Thyroid gland (tissue), 4 donors: ENCODE measurements around the gene SLC35E1. TPM values are rescaled to one million over a fixed set of nuclear protein-coding genes. Genes with fewer than 3 reads are reported as not detected.

ENCODE experiments used
- DNase-seq, 2 donors: peaks; one replicate each; pipeline ENCODE4 v3.0.0-alpha.2; 2019
- H3K27ac ChIP-seq, 3 donors: fragments of 200-600 bp; sonication (generic); 1 replicate in 2 of 3; 2 replicates in 1 of 3; pipeline ENCODE4 v1.5.1; 2016 to 2019; ENCODE audit warnings: mild to moderate bottlenecking in 1 of 3, moderate library complexity in 1 of 3
- H3K27me3 ChIP-seq: fragments of 200-600 bp; sonication (generic); one replicate; pipeline ENCODE4 v1.5.1; 2019
- H3K36me3 ChIP-seq, 2 donors: fragments of 200-600 bp; sonication (generic); one replicate each; pipeline ENCODE4 v1.5.1; 2016 to 2019
- H3K4me1 ChIP-seq, 2 donors: fragments of 200-600 bp; sonication (generic); one replicate each; pipeline ENCODE4 v1.5.1; 2017 to 2019
- H3K4me3 ChIP-seq, 3 donors: fragments of 200-600 bp; sonication (generic); replicated peaks in 1 of 3; 1 replicate in 2 of 3; 2 replicates in 1 of 3; pipeline ENCODE4 v1.5.1; 2016; ENCODE audit warnings: mild to moderate bottlenecking in 1 of 3
- H3K9me3 ChIP-seq: fragments of 200-600 bp; sonication (generic); one replicate; pipeline ENCODE4 v1.5.1; 2017
- CTCF ChIP-seq, 6 experiments: fragments of 200-600 bp in 3 of 6; fragments of 450-650 bp in 3 of 6; sonication (generic) in 3 of 6; IDR thresholded peaks; one replicate each; pipeline ENCODE4 v1.5.1; 2016 to 2019; ENCODE audit warnings: antibody characterized with exemption in 6 of 6, mild to moderate bottlenecking in 2 of 6, inconsistent platforms in 1 of 6, moderate library complexity in 1 of 6
- POLR2A ChIP-seq, 2 donors: fragments of 450-650 bp; IDR thresholded peaks; one replicate each; pipeline ENCODE4 v1.6.1; 2017; ENCODE audit warnings: antibody characterized with exemption in 2 of 2, mild to moderate bottlenecking in 2 of 2, moderate library complexity in 1 of 2
- WGBS, 2 donors: methylation state at CpG; one replicate each; pipeline ENCODE4 v1.1.5; 2017; 5-methylcytosine and 5-hydroxymethylcytosine counted together
- intact Hi-C: fragments of 100-400 bp; cut with DNase I; formaldehyde crosslinking; loops from one replicate; pipeline ENCODE4 v1.15.1; 2023
- total RNA-seq, 4 donors: library from RNA; depleted of rRNA; stranded (reverse); fragments of >200 nt; gene quantifications; one replicate each; pipeline ENCODE4 v1.2.3, GENCODE V29; 2016

SLC35E1 gene
- total RNA-seq, 4 donors from 2014 or later = 33.3 to 49.3 (median 38.6) TPM

- no peak overlapping the region for H3K27ac ChIP-seq
- no peaks in the 10 kb centered on the region for H3K36me3 ChIP-seq
- peaks cover 38 to 76% of the 10 kb centered on the region in 2 donors for H3K4me1 ChIP-seq
- no peaks in the 10 kb centered on the region for H3K27me3 ChIP-seq
- no peaks in the 10 kb centered on the region for H3K9me3 ChIP-seq
- no peak overlapping the region for H3K4me3 ChIP-seq
- WGBS, 2 donors = 71 to 79% methylated on average over 9 of the region's 9 CpGs
- no peak for DNase-seq
- intact Hi-C loops = no loop called here
- TF ChIP-seq CTCF (IDR thresholded peaks at IDR 0.05) = no peak
- no peak for TF ChIP-seq POLR2A (IDR thresholded peaks at IDR 0.05)
These were observed 18.9 kb upstream of the SLC35E1 start for GRCh38 chr19:16590876-16591802.

GRCh38 chr19:16589917-16590316 lies 17.7 kb upstream of the SLC35E1 start:
- Histone ChIP-seq H3K27me3 (no peaks in the 10 kb centered on the region), H3K36me3 (no peaks in the 10 kb centered on the region), H3K4me3 (no peak overlapping the region), H3K4me1 (peaks cover 42 to 79% of the 10 kb centered on the region in 2 donors), H3K9me3 (no peaks in the 10 kb centered on the region), H3K27ac (no peak overlapping the region)
- intact Hi-C loops = no loop called here
- 0 to 31% methylated on average over 1 to 3 of the region's 3 CpGs for WGBS, 2 donors
- TF ChIP-seq CTCF (IDR thresholded peaks at IDR 0.05) (no peak), POLR2A (IDR thresholded peaks at IDR 0.05) (no peak)
- DNase-seq = peak; percentile 68 to 73

DNA sequence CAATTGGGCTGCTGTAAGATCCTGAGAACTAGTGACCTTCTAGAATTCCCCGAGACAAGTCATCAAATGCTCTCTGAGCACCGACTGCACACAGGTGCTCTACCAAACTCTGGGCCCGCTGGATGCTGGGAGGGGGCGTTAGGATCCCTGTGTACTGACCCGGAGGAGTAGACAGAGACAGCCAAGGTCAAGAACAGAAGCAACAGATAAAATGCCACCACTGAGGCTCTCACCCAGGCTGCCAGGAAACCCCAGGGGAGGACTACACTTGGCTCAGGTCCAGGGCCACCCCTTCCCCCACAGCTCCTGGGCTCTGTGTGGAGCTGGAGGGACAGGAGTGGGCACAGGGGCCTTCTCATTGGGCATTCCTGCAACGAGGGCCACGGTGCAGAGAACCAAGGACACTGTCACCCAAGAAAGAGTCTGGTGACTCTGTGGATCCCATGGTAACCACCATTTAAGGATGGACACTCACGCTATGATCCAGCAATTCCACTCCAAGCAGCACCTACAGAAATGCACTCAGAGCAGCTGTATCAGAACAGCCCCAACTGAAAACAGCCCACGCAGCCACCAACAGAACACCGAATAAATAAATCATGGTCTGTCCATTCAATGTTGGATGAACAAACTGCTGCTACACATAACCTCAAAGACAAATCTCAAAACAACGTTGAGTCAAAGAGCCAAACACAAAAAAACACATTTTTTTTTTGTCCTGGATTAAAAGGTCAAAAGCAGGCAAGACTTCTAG lies 16.8 kb upstream of the SLC35E1 start:
- Histone ChIP-seq H3K27me3 (no peaks in the 10 kb centered on the region), H3K9me3 (no peaks in the 10 kb centered on the region)
- intact Hi-C loops = no loop called here

GRCh38 chr19:16587833-16588823 lies 15.9 kb upstream of the SLC35E1 start:
- no peak for TF ChIP-seq CTCF (IDR thresholded peaks at IDR 0.05)
- no peak for TF ChIP-seq POLR2A (IDR thresholded peaks at IDR 0.05)
- no peak for DNase-seq

More for the DNA sequence above, 16.8 kb upstream of the SLC35E1 start:
- 48 to 59% methylated on average over 10 to 11 of the region's 11 CpGs for WGBS, 2 donors
- Histone ChIP-seq H3K36me3 (no peaks in the 10 kb centered on the region), H3K4me3 (no peak overlapping the region), H3K4me1 (peaks cover 48 to 84% of the 10 kb centered on the region in 2 donors), H3K27ac (no peak overlapping the region)
- DNase-seq = no peak
- TF ChIP-seq CTCF (IDR thresholded peaks at IDR 0.05) (no peak), POLR2A (IDR thresholded peaks at IDR 0.05) (no peak)

More at GRCh38 chr19:16587833-16588823, 15.9 kb upstream of the SLC35E1 start:
- Histone ChIP-seq H3K36me3 (no peaks in the 10 kb centered on the region), H3K4me1 (peaks cover 53 to 84% of the 10 kb centered on the region in 2 donors), H3K27ac (no peak overlapping the region), H3K4me3 (no peak overlapping the region), H3K9me3 (no peaks in the 10 kb centered on the region), H3K27me3 (no peaks in the 10 kb centered on the region)
- 30 to 42% methylated on average over 17 to 26 of the region's 26 CpGs for WGBS, 2 donors
- intact Hi-C loops = no loop called here
